MCF 10A (cell line): Measurements from ENCODE around the gene HIPK1. TPM values are rescaled to one million over a fixed set of nuclear protein-coding genes. Genes with fewer than 3 reads are reported as not detected.

ENCODE experiments used
- BruUV-seq: library from RNA; stranded (reverse); fragments of 400-500 nt; replicated peaks from 2 replicates; lab custom pipeline; 2021; lab: Mats Ljungman, UMichigan
- CTCF ChIA-PET: fragments of 300-600 bp; sonication (Branson Sonifier 250); formaldehyde crosslinking; extraction: SDS; loops from one replicate; lab custom pipeline; 2021; ENCODE audit warnings: antibody characterized with exemption, inconsistent platforms; lab: Yijun Ruan, JAX
- POLR2A ChIA-PET: fragments of 300-600, 350-650 bp; sonication (Branson Sonifier 250); formaldehyde crosslinking; extraction: SDS; loops from one replicate; lab custom pipeline; 2020; ENCODE audit warnings: antibody characterized with exemption, inconsistent platforms; lab: Yijun Ruan, JAX
- DNase-seq: peaks from one replicate; pipeline ENCODE4 v3.0.0-alpha.2; 2018; ENCODE audit not compliant: unreplicated experiment
- H3K27ac Mint-ChIP-seq: one replicate; pipeline ENCODE4 v1.8.0; 2022; ENCODE audit warnings: mild to moderate bottlenecking, low read depth, mixed read lengths; ENCODE audit not compliant: unreplicated experiment
- H3K27me3 Mint-ChIP-seq: one replicate; pipeline ENCODE4 v1.8.0; 2022; ENCODE audit warnings: mixed read lengths; ENCODE audit not compliant: insufficient read depth, unreplicated experiment
- H3K36me3 Mint-ChIP-seq: one replicate; pipeline ENCODE4 v1.8.0; 2022; ENCODE audit warnings: mild to moderate bottlenecking, moderate library complexity, mixed read lengths; ENCODE audit not compliant: insufficient read depth, unreplicated experiment
- H3K4me1 Mint-ChIP-seq: one replicate; pipeline ENCODE4 v1.8.0; 2022; ENCODE audit warnings: mixed read lengths; ENCODE audit not compliant: insufficient read depth, unreplicated experiment
- H3K4me3 Mint-ChIP-seq: one replicate; pipeline ENCODE4 v1.8.0; 2022; ENCODE audit warnings: mild to moderate bottlenecking, moderate library complexity, mixed read lengths; ENCODE audit not compliant: unreplicated experiment
- H3K9me3 Mint-ChIP-seq: one replicate; pipeline ENCODE4 v1.8.0; 2022; ENCODE audit warnings: mixed read lengths; ENCODE audit not compliant: unreplicated experiment
- CTCF ChIP-seq: fragments of 200-600 bp; IDR thresholded peaks from one replicate; pipeline ENCODE4 v1.8.0; 2022; ENCODE audit warnings: antibody characterized with exemption, mild to moderate bottlenecking; ENCODE audit not compliant: unreplicated experiment
- intact Hi-C: fragments of 100-400 bp; cut with micrococcal nuclease; formaldehyde crosslinking; loops from 2 replicates; pipeline ENCODE4 v1.14.1; 2022
- total RNA-seq: library from RNA; stranded (reverse); gene quantifications from 2 replicates; pipeline ENCODE4 v1.2.3, GENCODE V29; 2022

Gene HIPK1
- total RNA-seq, 1 experiment from 2014 or later: 46.7 TPM

- no TSS peak for BruUV-seq
- peak; percentile 53 for TF ChIP-seq CTCF
- intact Hi-C loops: loop anchor here (1.0 to 10.0 kb wide), 8 partner anchors 54 to 579 kb away; no protein-coding TSS in a partner anchor
- Mint-ChIP-seq H3K4me3 (no peak within 1 kb of the TSS), H3K27ac (no peak within 1 kb of the TSS), H3K36me3 (peaks cover 13% of the 10 kb centered on the region), H3K27me3 (no peaks in the 10 kb centered on the region), H3K4me1 (peaks cover 29% of the 10 kb centered on the region), H3K9me3 (no peaks in the 10 kb centered on the region)
- POLR2A ChIA-PET: interaction anchor here (0.7 to 1.7 kb wide), 7 partner anchors 13 to 306 kb away, joined by 3 to 9 read pairs (median 4); partner anchors contain the start of gene HIPK1
- peak; percentile 89 for DNase-seq
- CTCF ChIA-PET: interaction anchor here (0.6 to 12.1 kb wide), 24 partner anchors 10 to 458 kb away, joined by 3 to 176 read pairs (median 4); no protein-coding TSS in a partner anchor
Measured at GRCh38 chr1:113978863-113979702, 50.0 kb downstream of the HIPK1 start, which contains the start of gene OLFML3. Gene OLFML3, plus strand, starts transcription at chr1:113979474. Its CDS starts 43 bp downstream, at chr1:113979517.

GRCh38 chr1:113980110-113980509 is 51.0 kb downstream of the HIPK1 start:
- ChIA-PET CTCF (interaction anchor here (0.6 to 12.1 kb wide), 9 partner anchors 10 to 691 kb away, joined by 3 to 176 read pairs (median 4); no protein-coding TSS in a partner anchor), POLR2A (interaction anchor here (0.7 to 1.7 kb wide), 2 partner anchors 303 to 526 kb away, joined by 4 to 9 read pairs; no protein-coding TSS in a partner anchor)
- H3K4me1 Mint-ChIP-seq: peaks cover 29% of the 10 kb centered on the region
- BruUV-seq: no TSS peak
- no peak for TF ChIP-seq CTCF
- H3K4me3 Mint-ChIP-seq: no peak overlapping the region
- H3K36me3 Mint-ChIP-seq: peaks cover 3% of the 10 kb centered on the region
- intact Hi-C loops: no loop called here
- H3K27me3 Mint-ChIP-seq: no peaks in the 10 kb centered on the region
- no peak for DNase-seq
- no peak overlapping the region for H3K27ac Mint-ChIP-seq
- H3K9me3 Mint-ChIP-seq: no peaks in the 10 kb centered on the region

GRCh38 chr1:113981962-113982931 is 53.1 kb downstream of the HIPK1 start:
- intact Hi-C loops: no loop called here
- Mint-ChIP-seq H3K9me3 (no peaks in the 10 kb centered on the region), H3K4me1 (peaks cover 29% of the 10 kb centered on the region), H3K27ac (peak overlapping the region; percentile 38), H3K27me3 (no peaks in the 10 kb centered on the region), H3K36me3 (no peaks in the 10 kb centered on the region), H3K4me3 (peak overlapping the region; percentile 40)
- POLR2A ChIA-PET: no interaction called here
- CTCF ChIA-PET: interaction anchor here (0.8 to 12.1 kb wide), 3 partner anchors 11 to 301 kb away, joined by 3 to 176 read pairs (median 3); no protein-coding TSS in a partner anchor
- BruUV-seq: no TSS peak
- TF ChIP-seq CTCF: no peak
- peak; percentile 72 for DNase-seq
